ENCODE results near the gene GALNT14.

GALNT14 gene

DNA sequence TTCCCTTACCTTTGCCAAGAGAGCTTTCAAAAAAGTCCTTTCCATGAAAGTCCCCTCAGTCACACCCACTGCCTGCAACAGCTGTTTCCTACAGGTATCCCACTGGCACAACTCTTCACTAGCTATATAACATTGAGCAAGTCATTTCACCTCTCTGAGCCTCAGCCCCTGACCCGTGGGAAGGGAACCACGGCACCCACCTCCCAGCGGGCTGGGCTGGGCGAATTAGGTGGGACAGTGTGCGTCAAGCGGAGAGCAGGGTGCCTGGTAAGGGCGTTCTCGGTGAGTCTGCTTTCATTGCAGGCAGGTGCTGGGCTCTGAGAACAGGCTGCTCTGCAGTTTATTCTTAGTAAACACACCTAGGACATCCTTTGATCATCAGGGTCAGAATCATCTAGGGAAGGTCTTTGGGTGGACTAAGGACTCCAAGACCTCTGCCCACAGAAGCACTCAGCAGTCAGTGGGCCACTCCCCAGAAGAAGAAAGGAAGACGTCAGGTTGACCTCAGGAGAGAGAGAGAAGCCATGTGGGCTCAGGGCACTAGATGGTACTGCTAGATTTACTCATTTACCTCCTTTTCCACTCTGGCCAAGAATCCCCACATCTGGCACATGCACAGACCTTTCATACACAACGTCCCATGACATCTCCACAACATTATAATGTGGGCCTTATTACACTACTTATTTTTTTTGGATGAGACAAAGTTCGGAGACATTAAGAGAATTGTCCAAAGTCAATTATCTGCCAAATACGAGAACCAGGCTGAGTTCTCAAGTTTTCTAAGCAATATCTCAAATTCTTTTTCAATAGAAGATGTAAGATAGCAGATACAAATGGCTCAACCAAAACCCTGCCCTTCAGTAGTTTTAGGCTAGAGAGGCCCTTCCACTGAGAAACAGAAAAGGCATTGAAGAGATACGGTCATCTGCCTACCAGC lies 79.9 kb downstream of the GALNT14 start:
- Histone ChIP-seq H3K27ac (ENCODE audit: low read length) (no peak overlapping the region), H3K9ac (ENCODE audit: low read depth, low read length) (no peak overlapping the region), H3K36me3 (ENCODE audit: insufficient read depth, low read length) (no peaks in the 10 kb centered on the region), H3K4me3 (ENCODE audit: low read depth in 1 of 2, low read length in 2 of 2) (no peak overlapping the region), H3K4me2 (ENCODE audit: insufficient read depth, low read length) (no peak overlapping the region), H3K27me3 (ENCODE audit: insufficient read depth, low read length, poor library complexity) (peaks cover 4% of the 10 kb centered on the region), H3K9me3 (ENCODE audit: insufficient read depth, low read length, severe bottlenecking) (no peaks in the 10 kb centered on the region), H3K79me2 (ENCODE audit: insufficient read depth, low read length) (no peaks in the 10 kb centered on the region), H2AFZ (ENCODE audit: low read depth, low read length) (no peak overlapping the region), H4K20me1 (ENCODE audit: insufficient read depth, low read length) (no peaks in the 10 kb centered on the region), H3K4me1 (ENCODE audit: insufficient read depth, low read length) (no peaks in the 10 kb centered on the region)
- ATAC-seq (ENCODE audit: insufficient read depth, low read depth), result no peak
- no peak for TF ChIP-seq EZH2 (IDR thresholded peaks at IDR 0.05; ENCODE audit: borderline replicate concordance, low read depth, low read length, severe bottlenecking)
- TF ChIP-seq, protein P1, sequence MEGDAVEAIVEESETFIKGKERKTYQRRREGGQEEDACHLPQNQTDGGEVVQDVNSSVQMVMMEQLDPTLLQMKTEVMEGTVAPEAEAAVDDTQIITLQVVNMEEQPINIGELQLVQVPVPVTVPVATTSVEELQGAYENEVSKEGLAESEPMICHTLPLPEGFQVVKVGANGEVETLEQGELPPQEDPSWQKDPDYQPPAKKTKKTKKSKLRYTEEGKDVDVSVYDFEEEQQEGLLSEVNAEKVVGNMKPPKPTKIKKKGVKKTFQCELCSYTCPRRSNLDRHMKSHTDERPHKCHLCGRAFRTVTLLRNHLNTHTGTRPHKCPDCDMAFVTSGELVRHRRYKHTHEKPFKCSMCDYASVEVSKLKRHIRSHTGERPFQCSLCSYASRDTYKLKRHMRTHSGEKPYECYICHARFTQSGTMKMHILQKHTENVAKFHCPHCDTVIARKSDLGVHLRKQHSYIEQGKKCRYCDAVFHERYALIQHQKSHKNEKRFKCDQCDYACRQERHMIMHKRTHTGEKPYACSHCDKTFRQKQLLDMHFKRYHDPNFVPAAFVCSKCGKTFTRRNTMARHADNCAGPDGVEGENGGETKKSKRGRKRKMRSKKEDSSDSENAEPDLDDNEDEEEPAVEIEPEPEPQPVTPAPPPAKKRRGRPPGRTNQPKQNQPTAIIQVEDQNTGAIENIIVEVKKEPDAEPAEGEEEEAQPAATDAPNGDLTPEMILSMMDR (IDR thresholded peaks at IDR 0.05; ENCODE audit: borderline replicate concordance, extremely low read depth, low read length, poor library complexity, severe bottlenecking), result no peak
- DNase-seq, result no peak

DNA sequence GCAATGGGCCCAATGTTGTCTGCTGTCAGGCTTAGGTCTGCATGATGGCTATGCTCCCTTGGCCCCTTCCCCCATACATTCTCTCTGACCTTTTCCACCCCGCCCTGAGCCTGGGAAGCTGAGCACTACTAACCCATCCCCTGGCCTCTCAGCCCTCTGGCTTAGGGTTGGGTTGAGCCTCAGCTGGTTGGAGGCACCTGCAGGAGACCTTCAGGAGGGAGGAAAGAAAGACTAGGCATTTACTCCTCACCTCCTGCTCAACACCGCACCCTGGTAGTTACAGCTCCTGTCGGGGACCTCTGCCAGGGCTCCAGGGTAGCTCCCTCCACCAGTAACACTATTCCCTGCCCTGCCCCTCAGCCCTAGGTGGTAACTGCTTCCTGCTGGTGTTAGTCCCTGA lies 80.5 kb downstream of the GALNT14 start:
- no peaks in the 10 kb centered on the region for H3K79me2 ChIP-seq (ENCODE audit: insufficient read depth, low read length)

DNA sequence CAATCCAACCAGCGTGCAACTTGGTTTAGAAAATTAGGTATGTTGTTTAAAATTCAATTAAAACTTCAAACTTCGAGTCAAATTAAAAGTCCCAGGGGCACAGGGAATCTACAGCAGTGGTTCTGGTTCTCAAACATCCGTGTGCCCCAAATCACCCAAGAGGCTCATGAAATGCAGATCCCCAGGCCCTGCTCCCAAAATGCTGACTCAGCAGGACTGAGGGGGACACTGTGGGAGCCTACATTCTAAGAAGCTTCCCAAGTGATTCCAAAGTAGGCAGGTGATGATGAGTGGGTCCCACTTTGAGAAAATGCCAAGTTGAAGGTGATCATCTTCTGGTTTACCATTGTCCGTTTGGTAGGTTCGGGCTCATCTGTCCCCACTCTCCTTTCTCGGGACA lies 82.3 kb downstream of the GALNT14 start:
- H4K20me1 ChIP-seq (ENCODE audit: insufficient read depth, low read length), result no peaks in the 10 kb centered on the region
- no peaks in the 10 kb centered on the region for H3K79me2 ChIP-seq (ENCODE audit: insufficient read depth, low read length)
- H3K27me3 ChIP-seq (ENCODE audit: insufficient read depth, low read length, poor library complexity), result peaks cover 4% of the 10 kb centered on the region
- H3K4me2 ChIP-seq (ENCODE audit: insufficient read depth, low read length), result no peak overlapping the region
- ATAC-seq (ENCODE audit: insufficient read depth, low read depth), result no peak
- H3K4me1 ChIP-seq (ENCODE audit: insufficient read depth, low read length), result no peaks in the 10 kb centered on the region
- no peak overlapping the region for H3K27ac ChIP-seq (ENCODE audit: low read length)
- H3K9me3 ChIP-seq (ENCODE audit: insufficient read depth, low read length, severe bottlenecking), result no peaks in the 10 kb centered on the region
- TF ChIP-seq, protein P1 (IDR thresholded peaks at IDR 0.05; ENCODE audit: borderline replicate concordance, extremely low read depth, low read length, poor library complexity, severe bottlenecking), result no peak
- no peak for TF ChIP-seq EZH2 (IDR thresholded peaks at IDR 0.05; ENCODE audit: borderline replicate concordance, low read depth, low read length, severe bottlenecking)
- no peak overlapping the region for H3K9ac ChIP-seq (ENCODE audit: low read depth, low read length)
- no peaks in the 10 kb centered on the region for H3K36me3 ChIP-seq (ENCODE audit: insufficient read depth, low read length)
- no peak overlapping the region for H2AFZ ChIP-seq (ENCODE audit: low read depth, low read length)
- DNase-seq, result no peak
- H3K4me3 ChIP-seq (ENCODE audit: low read depth in 1 of 2, low read length in 2 of 2), result no peak overlapping the region

More for the DNA sequence above, 80.5 kb downstream of the GALNT14 start:
- Histone ChIP-seq H3K27me3 (ENCODE audit: insufficient read depth, low read length, poor library complexity) (peaks cover 4% of the 10 kb centered on the region), H3K9me3 (ENCODE audit: insufficient read depth, low read length, severe bottlenecking) (no peaks in the 10 kb centered on the region), H3K27ac (ENCODE audit: low read length) (no peak overlapping the region), H3K36me3 (ENCODE audit: insufficient read depth, low read length) (no peaks in the 10 kb centered on the region), H3K4me3 (ENCODE audit: low read depth in 1 of 2, low read length in 2 of 2) (no peak overlapping the region), H3K4me1 (ENCODE audit: insufficient read depth, low read length) (no peaks in the 10 kb centered on the region), H4K20me1 (ENCODE audit: insufficient read depth, low read length) (no peaks in the 10 kb centered on the region), H3K9ac (ENCODE audit: low read depth, low read length) (no peak overlapping the region), H3K4me2 (ENCODE audit: insufficient read depth, low read length) (no peak overlapping the region), H2AFZ (ENCODE audit: low read depth, low read length) (no peak overlapping the region)
- DNase-seq, result no peak
- ATAC-seq (ENCODE audit: insufficient read depth, low read depth), result no peak
- TF ChIP-seq EZH2 (IDR thresholded peaks at IDR 0.05; ENCODE audit: borderline replicate concordance, low read depth, low read length, severe bottlenecking), result no peak
- TF ChIP-seq, protein P1 (IDR thresholded peaks at IDR 0.05; ENCODE audit: borderline replicate concordance, extremely low read depth, low read length, poor library complexity, severe bottlenecking), result no peak
